SK-N-SH (cell line): ENCODE results near the gene GSTM3. TPM values are rescaled to one million over a fixed set of nuclear protein-coding genes. Genes with fewer than 3 reads are reported as not detected.
"Not testable (repeated sequence)": the region's sequence is repeated elsewhere in the genome, so short reads cannot be mapped to it uniquely, and the experiment has no call there.

ENCODE experiments used
- CTCF ChIA-PET: fragments of 300-600, 350-600 bp; formaldehyde crosslinking; extraction: SDS; loops from one replicate; lab custom pipeline; 2021; lab: Yijun Ruan, JAX
- POLR2A ChIA-PET: fragments of 350-600 bp; sonication (Branson Sonifier 250); formaldehyde crosslinking; extraction: SDS; loops from one replicate; lab custom pipeline; 2020; ENCODE audit warnings: antibody characterized with exemption, inconsistent platforms; lab: Yijun Ruan, JAX
- DNase-seq: peaks from one replicate; pipeline ENCODE4 v3.0.0; 2012
- H2AFZ ChIP-seq: fragments of 200-600 bp; sonication (generic); 2 replicates; pipeline ENCODE4 v1.8.1; 2016; ENCODE audit warnings: antibody characterized with exemption, mild to moderate bottlenecking, low read depth
- H3F3A ChIP-seq: fragments of 200-600 bp; sonication (generic); replicated peaks from 2 replicates; pipeline ENCODE3; 2016; ENCODE audit warnings: antibody characterized with exemption, mild to moderate bottlenecking; ENCODE audit not compliant: insufficient read depth
- H3K27ac ChIP-seq, 2 experiments: fragments of 200-500 bp in 1 of 2; fragments of 200-600 bp in 1 of 2; sonication (Bioruptor generic) in 1 of 2; sonication (generic), shearing (Covaris generic) in 1 of 2; 2 replicates each; pipeline versions ENCODE4 v1.5.1 to v1.6.1; 2014 to 2016; ENCODE audit warnings: low read depth in 2 of 2, inconsistent platforms in 1 of 2, low read length in 1 of 2, mild to moderate bottlenecking in 1 of 2, mixed read lengths in 1 of 2
- H3K27me3 ChIP-seq: fragments of 200-600 bp; sonication (generic), shearing (Covaris generic); 2 replicates; pipeline ENCODE4 v1.6.1; 2016; ENCODE audit warnings: mixed run types; ENCODE audit not compliant: insufficient read depth
- H3K36me3 ChIP-seq, 2 experiments: fragments of 200-500 bp in 1 of 2; fragments of 200-600 bp in 1 of 2; sonication (Bioruptor generic) in 1 of 2; sonication (generic) in 1 of 2; replicated peaks in 1 of 2; 2 replicates each; pipeline versions ENCODE3 to v1.5.1; 2014 to 2016; ENCODE audit warnings: low read length in 1 of 2, mild to moderate bottlenecking in 1 of 2; ENCODE audit not compliant: insufficient read depth in 2 of 2, control insufficient read depth in 1 of 2
- H3K4me1 ChIP-seq, 2 experiments: fragments of 200-500 bp in 1 of 2; fragments of 200-600 bp in 1 of 2; sonication (Bioruptor generic) in 1 of 2; sonication (generic), shearing (Covaris generic) in 1 of 2; 2 replicates each; pipeline versions ENCODE4 v1.5.1 to v1.6.1; 2014 to 2016; ENCODE audit warnings: low read depth in 1 of 2, low read length in 1 of 2, mixed run types in 1 of 2; ENCODE audit not compliant: insufficient read depth in 2 of 2, control insufficient read depth in 1 of 2
- H3K4me2 ChIP-seq: fragments of 200-600 bp; sonication (generic), shearing (Covaris generic); 2 replicates; pipeline ENCODE4 v1.6.1; 2017; ENCODE audit warnings: mixed run types
- H3K4me3 ChIP-seq, 2 experiments: fragments of 200-500 bp in 1 of 2; fragments of 200-600 bp in 1 of 2; sonication (Bioruptor generic) in 1 of 2; sonication (generic), shearing (Covaris generic) in 1 of 2; 2 replicates each; pipeline versions ENCODE4 v1.5.1 to v1.8.1; 2014 to 2016; ENCODE audit warnings: low read depth in 2 of 2, inconsistent platforms in 1 of 2, low read length in 1 of 2, mild to moderate bottlenecking in 1 of 2, mixed read lengths in 1 of 2, moderate library complexity in 1 of 2
- H3K79me2 ChIP-seq: fragments of 200-600 bp; sonication (generic); 2 replicates; pipeline ENCODE4 v1.8.1; 2017; ENCODE audit warnings: mild to moderate bottlenecking; ENCODE audit not compliant: insufficient read depth
- H3K9ac ChIP-seq: fragments of 200-600 bp; sonication (generic); 2 replicates; pipeline ENCODE4 v1.6.1; 2017; ENCODE audit warnings: mixed run types
- H3K9me2 ChIP-seq: fragments of 200-600 bp; sonication (generic); 2 replicates; pipeline ENCODE4 v1.6.1; 2017; ENCODE audit warnings: mixed run types
- H3K9me3 ChIP-seq: fragments of 200-600 bp; sonication (generic); 2 replicates; pipeline ENCODE4 v1.6.1; 2017; ENCODE audit warnings: mixed run types, mild to moderate bottlenecking, moderate library complexity
- H4K20me1 ChIP-seq: fragments of 200-600 bp; sonication (generic); 2 replicates; pipeline ENCODE4 v1.6.1; 2017; ENCODE audit warnings: mild to moderate bottlenecking, mixed run types; ENCODE audit not compliant: insufficient read depth
- EZH2phosphoT487 ChIP-seq: fragments of 200-600 bp; sonication (generic); IDR thresholded peaks from 2 replicates; pipeline ENCODE4 v1.6.1; 2017; ENCODE audit warnings: low read depth, mixed run types, mild to moderate bottlenecking, antibody characterized with exemption, moderate library complexity, borderline replicate concordance
- GATA2 ChIP-seq: sonication (generic); formaldehyde crosslinking; IDR thresholded peaks from 2 replicates; pipeline ENCODE4 v1.5.0; 2020; ENCODE audit warnings: mild to moderate bottlenecking, missing genetic modification reagents
- MAX ChIP-seq: IDR thresholded peaks from 2 replicates; pipeline ENCODE4 v1.4.0; 2012; ENCODE audit warnings: low read depth
- POLR2AphosphoS5 ChIP-seq: IDR thresholded peaks from 2 replicates; pipeline ENCODE4 v1.6.1; 2012; ENCODE audit warnings: low read depth, low read length
- RAD21 ChIP-seq: IDR thresholded peaks from 2 replicates; pipeline ENCODE4 v1.6.1; 2012; ENCODE audit warnings: mild to moderate bottlenecking, low read length
- TEAD4 ChIP-seq: IDR thresholded peaks from 2 replicates; pipeline ENCODE4 v1.4.0; 2012; ENCODE audit warnings: mild to moderate bottlenecking, borderline replicate concordance; ENCODE audit not compliant: insufficient read depth
- YY1 ChIP-seq: IDR thresholded peaks from 2 replicates; pipeline ENCODE4 v1.4.0; 2012; ENCODE audit warnings: low read depth, mild to moderate bottlenecking
- WGBS: methylation state at CpG from one replicate; pipeline ENCODE4 v1.1.6; 2017; ENCODE audit warnings: low lambda C conversion rate; 5-methylcytosine and 5-hydroxymethylcytosine counted together
- polyA plus RNA-seq, 3 experiments: library from polyadenylated mRNA; depleted of rRNA; stranded (reverse); fragments of >200 nt; gene quantifications; 2 replicates each; pipeline ENCODE4 v1.2.3, GENCODE V29; 2012
- TF ChIP-seq, protein P1 (sequence below): fragments of 200-600 bp; sonication (generic); IDR thresholded peaks from 2 replicates; pipeline ENCODE4 v1.6.1; 2017; ENCODE audit warnings: antibody characterized with exemption, mild to moderate bottlenecking, moderate library complexity

The GSTM3 gene
- polyA plus RNA-seq, 1 of the 3 experiments (the other 2 are of a cell fraction), result 86.6 TPM

DNA sequence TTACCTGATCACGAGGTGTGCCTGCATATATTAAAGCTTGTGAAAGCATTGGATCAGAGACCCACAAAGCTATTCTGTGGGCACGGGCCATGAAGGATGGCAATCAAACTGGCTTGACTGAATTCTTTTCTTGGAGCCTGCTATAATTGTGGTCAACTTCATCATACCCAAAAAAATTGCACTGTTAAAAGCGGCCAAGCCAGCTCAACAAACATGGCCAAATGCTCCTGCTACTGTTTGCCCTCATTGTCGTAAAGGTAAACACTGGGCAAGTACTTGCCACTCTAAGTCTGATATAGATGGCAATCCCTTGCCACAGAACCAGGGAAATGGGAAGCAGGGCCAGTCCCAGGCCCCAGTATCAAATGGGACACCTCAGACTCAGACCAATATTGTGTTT lies 35.4 kb downstream of the GSTM3 start:
- no peaks in the 10 kb centered on the region for H4K20me1 ChIP-seq
- CTCF ChIA-PET, result interaction anchor here (1.2 kb wide), 1 partner anchor 68 kb away, joined by 3 read pairs; no protein-coding TSS in a partner anchor
- no peak overlapping the region for H3K9ac ChIP-seq
- H3K4me3 ChIP-seq, result no peak overlapping the region
- no peaks in the 10 kb centered on the region for H3K9me3 ChIP-seq
- 38% methylated on average over 4 of the region's 4 CpGs for WGBS
- no peaks in the 10 kb centered on the region; a peak in 1 of 4 replicates for H3K4me1 ChIP-seq
- no peak overlapping the region for H2AFZ ChIP-seq
- no peak for DNase-seq
- H3K27ac ChIP-seq, result no peak overlapping the region
- no peaks in the 10 kb centered on the region for H3K79me2 ChIP-seq
- H3K4me2 ChIP-seq, result no peak overlapping the region
- no peaks in the 10 kb centered on the region for H3K9me2 ChIP-seq
- no peaks in the 10 kb centered on the region for H3F3A ChIP-seq
- no peaks in the 10 kb centered on the region for H3K27me3 ChIP-seq
- H3K36me3 ChIP-seq, result no peaks in the 10 kb centered on the region
- TF ChIP-seq TEAD4 (no peak), EZH2phosphoT487 (no peak), YY1 (no peak)
- POLR2A ChIA-PET, result no interaction called here

DNA sequence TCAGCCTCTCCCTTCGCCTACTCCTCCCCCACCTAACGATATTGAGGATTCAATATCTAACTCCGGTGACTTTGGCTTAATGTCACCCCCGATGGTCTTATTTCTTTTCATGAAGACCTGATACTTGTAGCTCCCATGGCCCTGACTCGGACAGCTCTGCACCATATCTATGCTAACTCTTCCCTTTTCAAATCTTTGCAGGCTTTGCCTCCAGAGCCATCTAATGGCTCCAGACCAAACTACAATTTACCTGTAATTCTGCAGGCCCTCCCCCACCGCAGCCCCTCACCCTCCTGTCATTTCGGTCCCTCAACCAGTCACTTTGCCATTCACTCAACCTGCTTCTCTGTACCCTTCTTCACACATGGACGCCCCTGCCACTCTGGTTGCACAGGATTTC lies 36.7 kb downstream of the GSTM3 start:
- CTCF ChIA-PET, result interaction anchor here (1.1 kb wide), 1 partner anchor 54 kb away, joined by 3 read pairs; no protein-coding TSS in a partner anchor
- no peaks in the 10 kb centered on the region for H3K9me3 ChIP-seq

GRCh38 chr1:109702940-109703339 lies 37.9 kb downstream of the GSTM3 start:
- POLR2A ChIA-PET, H3K4me1 ChIP-seq, CTCF ChIA-PET, H3K4me2 ChIP-seq, H3K27me3 ChIP-seq, H3K9me3 ChIP-seq, H2AFZ ChIP-seq, DNase-seq, H3K36me3 ChIP-seq, H3K79me2 ChIP-seq, H3K9ac ChIP-seq, H3F3A ChIP-seq, H3K9me2 ChIP-seq, H3K4me3 ChIP-seq, H4K20me1 ChIP-seq, H3K27ac ChIP-seq: not testable (repeated sequence)
- 66% methylated on average over 3 of the region's 3 CpGs for WGBS

More for the DNA sequence above, 36.7 kb downstream of the GSTM3 start:
- 44% methylated on average over 8 of the region's 8 CpGs for WGBS
- H3K4me2 ChIP-seq, result no peak overlapping the region
- no peaks in the 10 kb centered on the region for H3K27me3 ChIP-seq
- no peaks in the 10 kb centered on the region for H3K9me2 ChIP-seq
- no peak overlapping the region for H3K9ac ChIP-seq
- H3F3A ChIP-seq, result no peaks in the 10 kb centered on the region
- no peak overlapping the region for H3K4me3 ChIP-seq
- TF ChIP-seq, protein P1, sequence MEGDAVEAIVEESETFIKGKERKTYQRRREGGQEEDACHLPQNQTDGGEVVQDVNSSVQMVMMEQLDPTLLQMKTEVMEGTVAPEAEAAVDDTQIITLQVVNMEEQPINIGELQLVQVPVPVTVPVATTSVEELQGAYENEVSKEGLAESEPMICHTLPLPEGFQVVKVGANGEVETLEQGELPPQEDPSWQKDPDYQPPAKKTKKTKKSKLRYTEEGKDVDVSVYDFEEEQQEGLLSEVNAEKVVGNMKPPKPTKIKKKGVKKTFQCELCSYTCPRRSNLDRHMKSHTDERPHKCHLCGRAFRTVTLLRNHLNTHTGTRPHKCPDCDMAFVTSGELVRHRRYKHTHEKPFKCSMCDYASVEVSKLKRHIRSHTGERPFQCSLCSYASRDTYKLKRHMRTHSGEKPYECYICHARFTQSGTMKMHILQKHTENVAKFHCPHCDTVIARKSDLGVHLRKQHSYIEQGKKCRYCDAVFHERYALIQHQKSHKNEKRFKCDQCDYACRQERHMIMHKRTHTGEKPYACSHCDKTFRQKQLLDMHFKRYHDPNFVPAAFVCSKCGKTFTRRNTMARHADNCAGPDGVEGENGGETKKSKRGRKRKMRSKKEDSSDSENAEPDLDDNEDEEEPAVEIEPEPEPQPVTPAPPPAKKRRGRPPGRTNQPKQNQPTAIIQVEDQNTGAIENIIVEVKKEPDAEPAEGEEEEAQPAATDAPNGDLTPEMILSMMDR, result no peak
- TF ChIP-seq RAD21 (0 out of 2 replicates have a peak, but pooled peaks have one; percentile 6), GATA2 (CRISPR knock-in tag) (no peak), MAX (no peak), TEAD4 (no peak), POLR2AphosphoS5 (no peak)
- H3K4me1 ChIP-seq, result no peaks in the 10 kb centered on the region; a peak in 1 of 4 replicates
- no peak overlapping the region for H2AFZ ChIP-seq
- H3K36me3 ChIP-seq, result no peaks in the 10 kb centered on the region
- no peaks in the 10 kb centered on the region for H3K79me2 ChIP-seq
- DNase-seq, result no peak
- no peaks in the 10 kb centered on the region for H4K20me1 ChIP-seq
- POLR2A ChIA-PET, result no interaction called here
- H3K27ac ChIP-seq, result no peak overlapping the region

GRCh38 chr1:109697861-109698260 lies 43.0 kb downstream of the GSTM3 start:
- H3K4me1 ChIP-seq, H3K27ac ChIP-seq, H2AFZ ChIP-seq, H3K36me3 ChIP-seq, H3K4me3 ChIP-seq, H3K79me2 ChIP-seq, H3F3A ChIP-seq, H4K20me1 ChIP-seq, H3K27me3 ChIP-seq, H3K9me2 ChIP-seq, H3K9ac ChIP-seq, H3K4me2 ChIP-seq, CTCF ChIA-PET, H3K9me3 ChIP-seq, DNase-seq, POLR2A ChIA-PET: not testable (repeated sequence)
- no CpG with 5 or more reads among the region's 4 CpGs for WGBS
